ENCODE measurements around the gene EOGT.

Gene EOGT

GRCh38 chr3:68953816-68954444, 59.6 kb downstream of the EOGT start:
- no peak for DNase-seq

GRCh38 chr3:68945225-68945624, 68.3 kb downstream of the EOGT start:
- no peak for DNase-seq

- no peak for DNase-seq
These were observed 69.6 kb downstream of the EOGT start for GRCh38 chr3:68943753-68944500.

- no peak for DNase-seq
These were observed 72.4 kb downstream of the EOGT start for GRCh38 chr3:68941055-68941454.

- no peak for DNase-seq
These were observed 76.6 kb downstream of the EOGT start for GRCh38 chr3:68936856-68937255.

- no peak for DNase-seq
These were observed 77.7 kb downstream of the EOGT start for GRCh38 chr3:68935778-68936177.

GRCh38 chr3:68931406-68932149, 81.9 kb downstream of the EOGT start:
- no peak for DNase-seq
